ENCODE data around the gene CLIC6.

DNA sequence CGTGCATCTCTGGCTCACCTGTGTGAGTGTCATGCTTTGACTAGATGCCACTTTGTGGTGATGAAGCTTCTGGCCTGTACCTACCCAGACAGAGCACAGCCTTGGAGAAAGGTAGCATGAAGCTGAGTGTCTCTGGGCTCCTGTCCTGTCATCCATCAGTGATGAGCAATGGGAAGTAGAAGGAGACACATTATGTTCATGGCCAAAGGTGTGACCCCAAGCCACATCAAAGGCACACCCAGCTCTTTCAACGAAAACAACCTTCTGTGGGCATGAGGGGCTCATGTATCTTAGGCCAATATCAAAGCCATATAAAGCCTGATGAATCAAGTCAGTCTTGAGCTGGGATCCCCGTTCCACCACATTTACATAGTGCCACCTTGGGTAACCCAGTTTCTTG, 1.0 kb upstream of the CLIC6 start:
- no peak for TF ChIP-seq REST (tag by site-specific recombination; IDR thresholded peaks at IDR 0.05)
- no peak for TF ChIP-seq KLF9 (tag by site-specific recombination; IDR thresholded peaks at IDR 0.05; ENCODE audit: low read depth)
- no peak for TF ChIP-seq ZBTB1 (tag by site-specific recombination; IDR thresholded peaks at IDR 0.05)
- TF ChIP-seq PRDM6 (tag by site-specific recombination; IDR thresholded peaks at IDR 0.05) = no peak
- no peak for TF ChIP-seq CTCF (tag by site-specific recombination; IDR thresholded peaks at IDR 0.05)
- TF ChIP-seq ZNF140 (tag by site-specific recombination; IDR thresholded peaks at IDR 0.05) = no peak
- no peak for TF ChIP-seq ZNF175 (tag by site-specific recombination; IDR thresholded peaks at IDR 0.05)

Data from HEK293 (cell line).